Epithelial cell of proximal tubule (primary cell): Measurements from ENCODE around the gene DLK2. TPM values are rescaled to one million over a fixed set of nuclear protein-coding genes. Genes with fewer than 3 reads are reported as not detected.
"Not testable (repeated sequence)": the region's sequence is repeated elsewhere in the genome, so short reads cannot be mapped to it uniquely, and the experiment has no call there.

Experiments used
- DNase-seq: peaks from one replicate; pipeline ENCODE4 v3.0.0-alpha.2; 2011; ENCODE audit warnings: low read depth
- H3K4me3 ChIP-seq: 2 replicates; pipeline ENCODE4 v1.5.1; 2011; ENCODE audit warnings: low read depth, mild to moderate bottlenecking, low read length
- total RNA-seq: library from RNA; depleted of rRNA; stranded (reverse); fragments of >200 nt; gene quantifications from 2 replicates; pipeline ENCODE4 v1.2.3, GENCODE V29; 2015
- TF ChIP-seq, protein P1 (sequence below): conservative IDR thresholded peaks from 2 replicates; pipeline ENCODE4 v1.5.1; 2012; ENCODE audit warnings: low read depth, mild to moderate bottlenecking, low read length

Gene DLK2
- total RNA-seq, 1 donor from 2014 or later: 0.12 TPM

DNA sequence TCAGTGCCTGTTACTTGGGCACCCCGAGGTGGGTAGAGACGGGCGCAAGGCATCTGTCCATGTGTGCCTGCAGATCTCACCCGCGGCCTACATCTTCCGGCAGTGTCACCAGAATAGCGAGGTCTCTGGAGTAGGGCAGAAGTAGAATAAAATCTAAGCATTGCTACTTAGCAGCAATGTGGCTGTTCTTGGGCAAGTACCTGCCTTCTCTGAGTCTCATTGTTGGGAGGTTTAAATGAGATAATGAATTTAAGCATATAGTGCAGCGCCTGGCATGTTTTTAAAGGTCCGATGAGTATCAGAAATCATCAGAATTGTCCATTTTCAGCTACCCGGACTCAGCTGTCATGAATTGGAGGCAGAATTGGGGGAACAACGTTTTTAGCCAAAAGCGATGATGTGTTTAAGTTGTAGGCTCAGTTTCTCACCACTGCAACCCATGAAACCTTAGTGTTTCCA, 27.2 kb downstream of the DLK2 start:
- TF ChIP-seq, protein P1, sequence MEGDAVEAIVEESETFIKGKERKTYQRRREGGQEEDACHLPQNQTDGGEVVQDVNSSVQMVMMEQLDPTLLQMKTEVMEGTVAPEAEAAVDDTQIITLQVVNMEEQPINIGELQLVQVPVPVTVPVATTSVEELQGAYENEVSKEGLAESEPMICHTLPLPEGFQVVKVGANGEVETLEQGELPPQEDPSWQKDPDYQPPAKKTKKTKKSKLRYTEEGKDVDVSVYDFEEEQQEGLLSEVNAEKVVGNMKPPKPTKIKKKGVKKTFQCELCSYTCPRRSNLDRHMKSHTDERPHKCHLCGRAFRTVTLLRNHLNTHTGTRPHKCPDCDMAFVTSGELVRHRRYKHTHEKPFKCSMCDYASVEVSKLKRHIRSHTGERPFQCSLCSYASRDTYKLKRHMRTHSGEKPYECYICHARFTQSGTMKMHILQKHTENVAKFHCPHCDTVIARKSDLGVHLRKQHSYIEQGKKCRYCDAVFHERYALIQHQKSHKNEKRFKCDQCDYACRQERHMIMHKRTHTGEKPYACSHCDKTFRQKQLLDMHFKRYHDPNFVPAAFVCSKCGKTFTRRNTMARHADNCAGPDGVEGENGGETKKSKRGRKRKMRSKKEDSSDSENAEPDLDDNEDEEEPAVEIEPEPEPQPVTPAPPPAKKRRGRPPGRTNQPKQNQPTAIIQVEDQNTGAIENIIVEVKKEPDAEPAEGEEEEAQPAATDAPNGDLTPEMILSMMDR: no peak
- peak overlapping the region; percentile 94 for H3K4me3 ChIP-seq
- DNase-seq: no peak

GRCh38 chr6:43427406-43428111, 27.8 kb downstream of the DLK2 start, which contains the start of gene ABCC10:
ABCC10 (plus strand) TSS chr6:43427541; CDS start chr6:43427979, 438 bp downstream.
- peak; percentile 68 for DNase-seq
- TF ChIP-seq, protein P1: peak; percentile 44
- H3K4me3 ChIP-seq: peak within 1 kb of the TSS; percentile 94

GRCh38 chr6:43426928-43427405, 28.4 kb downstream of the DLK2 start:
- TF ChIP-seq, protein P1: no peak
- DNase-seq: no peak

DNA sequence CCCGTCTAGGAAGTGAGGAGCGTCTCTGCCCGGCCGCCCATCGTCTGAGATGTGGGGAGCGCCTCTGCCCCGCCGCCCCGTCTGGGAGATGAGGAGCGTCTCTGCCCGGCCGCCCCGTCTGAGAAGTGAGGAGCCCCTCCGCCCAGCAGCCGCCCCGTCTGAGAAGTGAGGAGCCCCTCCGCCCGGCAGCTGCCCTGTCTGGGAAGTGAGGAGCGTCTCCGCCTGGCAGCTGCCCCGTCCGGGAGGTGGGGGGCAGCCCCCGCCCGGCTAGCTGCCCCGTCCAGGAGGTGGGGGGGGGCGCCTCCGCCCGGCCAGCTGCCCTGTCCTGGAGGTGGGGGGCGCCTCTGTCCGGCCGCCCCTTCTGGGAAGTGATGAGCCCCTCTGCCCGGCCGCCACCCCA, 30.3 kb downstream of the DLK2 start:
- DNase-seq, H3K4me3 ChIP-seq: not testable (repeated sequence)

More at GRCh38 chr6:43426928-43427405, 28.4 kb downstream of the DLK2 start:
- peak overlapping the region; percentile 94 for H3K4me3 ChIP-seq

GRCh38 chr6:43421831-43422230, 33.5 kb downstream of the DLK2 start:
- H3K4me3 ChIP-seq: no peak overlapping the region
- no peak for DNase-seq
- TF ChIP-seq, protein P1: no peak

GRCh38 chr6:43420012-43420709, 35.2 kb downstream of the DLK2 start:
- H3K4me3 ChIP-seq: no peak overlapping the region
- TF ChIP-seq, protein P1: no peak
- no peak for DNase-seq

DNA sequence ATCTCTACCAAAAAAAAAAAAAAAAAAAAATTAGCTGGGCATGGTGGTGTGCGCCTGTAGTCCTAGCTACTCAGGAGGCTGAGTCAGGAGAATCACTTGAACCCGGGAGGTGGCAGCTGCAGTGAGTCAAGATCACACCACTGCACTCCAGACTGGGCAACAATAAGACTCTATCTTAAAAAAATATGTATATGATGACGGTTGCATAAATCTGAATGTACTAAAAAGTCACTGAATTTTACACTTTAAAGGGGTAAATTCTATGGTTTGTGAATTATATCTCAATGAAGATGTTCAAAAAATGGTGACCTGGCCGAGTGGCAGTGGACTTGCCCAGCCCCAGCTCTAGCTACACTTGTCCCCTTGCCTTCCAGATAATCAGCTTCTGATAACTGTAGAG, 38.4 kb downstream of the DLK2 start:
- no peak overlapping the region for H3K4me3 ChIP-seq
- no peak for DNase-seq
- TF ChIP-seq, protein P1: no peak

GRCh38 chr6:43415275-43415674, 40.1 kb downstream of the DLK2 start:
- not testable (repeated sequence) for DNase-seq, H3K4me3 ChIP-seq
